Type B pancreatic cell (in vitro differentiated cells): Measurements from ENCODE around the gene CAMTA1. TPM values are rescaled to one million over a fixed set of nuclear protein-coding genes. Genes with fewer than 3 reads are reported as not detected.
"Not testable (repeated sequence)": the region's sequence is repeated elsewhere in the genome, so short reads cannot be mapped to it uniquely, and the experiment has no call there.

Experiments used
- DNase-seq: peaks from one replicate; pipeline ENCODE4 v3.0.0; 2021; ENCODE audit warnings: mixed read lengths; ENCODE audit not compliant: unreplicated experiment; ENCODE audit errors: extremely low spot score
- H3K27ac Mint-ChIP-seq: 2 replicates; pipeline ENCODE4 v1.8.0; 2021; ENCODE audit warnings: mild to moderate bottlenecking, mixed read lengths
- H3K27me3 Mint-ChIP-seq: 2 replicates; pipeline ENCODE4 v1.8.0; 2021; ENCODE audit warnings: mixed read lengths
- H3K36me3 Mint-ChIP-seq: 2 replicates; pipeline ENCODE4 v1.8.0; 2021; ENCODE audit warnings: mixed read lengths
- H3K4me1 Mint-ChIP-seq: one replicate; pipeline ENCODE4 v1.8.0; 2021; ENCODE audit warnings: mixed read lengths; ENCODE audit not compliant: unreplicated experiment
- H3K4me3 Mint-ChIP-seq: 2 replicates; pipeline ENCODE4 v1.8.0; 2021; ENCODE audit warnings: mild to moderate bottlenecking, mixed read lengths
- H3K9me3 Mint-ChIP-seq: 2 replicates; pipeline ENCODE4 v1.8.0; 2021; ENCODE audit warnings: mixed read lengths
- total RNA-seq: library from RNA; stranded (reverse); gene quantifications from 2 replicates; pipeline ENCODE4 v1.2.1, GENCODE V29; 2021; ENCODE audit warnings: low replicate concordance
- TF ChIP-seq, protein P1 (sequence below): fragments of 200-600 bp; sonication (generic); conservative IDR thresholded peaks from 2 replicates; pipeline ENCODE4 v1.5.0; 2021; ENCODE audit warnings: antibody characterized with exemption, mild to moderate bottlenecking

The CAMTA1 gene
- total RNA-seq, 1 donor from 2014 or later: 82.5 TPM

DNA sequence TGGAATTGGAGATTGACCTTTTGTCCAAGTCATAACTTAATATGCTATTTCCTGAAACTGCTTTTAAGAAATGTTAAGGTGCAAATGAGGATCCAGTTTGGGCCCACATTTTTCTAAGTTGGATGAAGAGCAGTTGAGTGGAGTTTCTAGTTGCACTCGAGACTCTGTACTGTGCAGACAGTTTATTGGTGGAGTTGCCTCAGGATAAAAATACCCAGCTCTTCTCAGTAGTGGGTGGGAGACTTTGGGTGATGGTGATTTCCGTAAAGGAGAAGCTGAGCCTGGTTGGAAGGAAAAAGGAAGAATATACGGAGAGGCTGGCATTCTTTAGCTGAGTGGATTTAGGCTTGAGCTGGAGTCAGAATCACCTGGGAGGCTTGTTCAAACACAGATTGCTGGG lies 49.9 kb downstream of the CAMTA1 start:
- H3K27me3 Mint-ChIP-seq: no peaks in the 10 kb centered on the region
- TF ChIP-seq, protein P1, sequence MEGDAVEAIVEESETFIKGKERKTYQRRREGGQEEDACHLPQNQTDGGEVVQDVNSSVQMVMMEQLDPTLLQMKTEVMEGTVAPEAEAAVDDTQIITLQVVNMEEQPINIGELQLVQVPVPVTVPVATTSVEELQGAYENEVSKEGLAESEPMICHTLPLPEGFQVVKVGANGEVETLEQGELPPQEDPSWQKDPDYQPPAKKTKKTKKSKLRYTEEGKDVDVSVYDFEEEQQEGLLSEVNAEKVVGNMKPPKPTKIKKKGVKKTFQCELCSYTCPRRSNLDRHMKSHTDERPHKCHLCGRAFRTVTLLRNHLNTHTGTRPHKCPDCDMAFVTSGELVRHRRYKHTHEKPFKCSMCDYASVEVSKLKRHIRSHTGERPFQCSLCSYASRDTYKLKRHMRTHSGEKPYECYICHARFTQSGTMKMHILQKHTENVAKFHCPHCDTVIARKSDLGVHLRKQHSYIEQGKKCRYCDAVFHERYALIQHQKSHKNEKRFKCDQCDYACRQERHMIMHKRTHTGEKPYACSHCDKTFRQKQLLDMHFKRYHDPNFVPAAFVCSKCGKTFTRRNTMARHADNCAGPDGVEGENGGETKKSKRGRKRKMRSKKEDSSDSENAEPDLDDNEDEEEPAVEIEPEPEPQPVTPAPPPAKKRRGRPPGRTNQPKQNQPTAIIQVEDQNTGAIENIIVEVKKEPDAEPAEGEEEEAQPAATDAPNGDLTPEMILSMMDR: no peak
- H3K4me3 Mint-ChIP-seq: no peak overlapping the region
- no peak for DNase-seq
- H3K27ac Mint-ChIP-seq: no peak overlapping the region
- H3K36me3 Mint-ChIP-seq: peaks cover 4% of the 10 kb centered on the region
- peaks cover 3% of the 10 kb centered on the region for H3K4me1 Mint-ChIP-seq
- no peaks in the 10 kb centered on the region for H3K9me3 Mint-ChIP-seq

DNA sequence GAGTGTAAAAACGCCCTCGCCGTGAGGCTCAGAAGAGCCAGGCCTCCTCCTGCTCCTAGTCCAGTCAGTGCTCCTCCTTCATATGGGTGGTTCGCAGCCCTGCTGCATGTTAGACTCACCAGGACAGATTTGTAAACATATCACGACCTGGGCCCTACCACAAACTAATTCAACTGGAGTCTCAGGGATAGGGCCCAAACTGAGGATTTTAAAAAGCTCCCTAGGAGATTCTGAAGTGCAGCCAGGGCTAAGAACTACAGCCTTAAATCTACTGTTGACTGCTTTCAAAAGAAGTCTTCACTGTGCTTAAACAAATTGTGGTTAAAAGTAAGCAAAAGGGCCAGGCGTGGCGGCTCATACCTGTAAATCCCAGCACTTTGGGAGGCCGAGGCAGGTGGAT lies 57.0 kb downstream of the CAMTA1 start:
- no peaks in the 10 kb centered on the region for H3K4me1 Mint-ChIP-seq
- no peak overlapping the region for H3K4me3 Mint-ChIP-seq
- peaks cover 5% of the 10 kb centered on the region for H3K9me3 Mint-ChIP-seq
- H3K27ac Mint-ChIP-seq: no peak overlapping the region
- no peaks in the 10 kb centered on the region for H3K27me3 Mint-ChIP-seq
- DNase-seq: no peak
- peaks cover 38% of the 10 kb centered on the region for H3K36me3 Mint-ChIP-seq
- TF ChIP-seq, protein P1: no peak

DNA sequence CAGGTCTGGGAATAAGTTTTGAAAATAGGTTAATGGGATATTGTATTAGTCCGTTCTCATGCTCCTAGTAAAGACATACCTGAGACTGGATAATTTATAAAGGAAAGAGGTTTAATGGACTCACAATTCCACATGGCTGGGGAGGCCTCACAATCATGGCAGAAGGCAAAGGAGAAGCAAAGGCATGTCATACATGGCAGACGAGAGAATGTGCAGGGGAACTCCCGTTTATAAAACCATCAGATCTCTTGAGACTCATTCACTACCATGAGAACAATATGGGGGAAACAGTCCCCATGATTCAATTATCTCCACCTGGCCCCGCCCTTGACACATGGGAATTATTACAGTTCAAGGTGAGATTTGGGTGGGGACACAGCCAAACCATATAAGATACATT lies 60.5 kb downstream of the CAMTA1 start:
- H3K4me1 Mint-ChIP-seq, H3K27ac Mint-ChIP-seq, H3K27me3 Mint-ChIP-seq, DNase-seq, H3K4me3 Mint-ChIP-seq: not testable (repeated sequence)
- Mint-ChIP-seq H3K9me3 (peaks cover 11% of the 10 kb centered on the region), H3K36me3 (peaks cover 50% of the 10 kb centered on the region)

DNA sequence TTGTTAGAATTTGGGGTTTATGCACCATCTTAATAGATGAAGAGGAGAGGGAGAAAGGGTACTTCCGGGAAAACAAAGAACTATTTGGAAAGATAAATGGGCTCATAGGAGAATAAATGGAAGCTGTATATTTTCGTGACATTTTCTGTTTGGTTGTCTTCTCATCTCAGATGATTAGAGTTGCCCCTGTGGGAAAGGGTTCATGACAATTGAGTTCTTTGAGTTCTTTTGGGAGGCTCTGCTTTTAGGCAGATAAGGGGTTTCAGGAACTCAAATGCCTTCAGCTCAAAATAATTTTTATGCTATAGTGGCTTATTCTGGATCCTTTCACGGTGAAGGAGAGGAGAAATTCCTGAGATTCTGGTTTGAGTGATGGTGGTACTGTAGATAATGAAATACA lies 63.6 kb downstream of the CAMTA1 start:
- TF ChIP-seq, protein P1: no peak
- Mint-ChIP-seq H3K4me3 (no peak overlapping the region), H3K9me3 (peaks cover 11% of the 10 kb centered on the region), H3K36me3 (peaks cover 62% of the 10 kb centered on the region), H3K4me1 (no peaks in the 10 kb centered on the region), H3K27me3 (no peaks in the 10 kb centered on the region), H3K27ac (no peak overlapping the region)
- DNase-seq: no peak

DNA sequence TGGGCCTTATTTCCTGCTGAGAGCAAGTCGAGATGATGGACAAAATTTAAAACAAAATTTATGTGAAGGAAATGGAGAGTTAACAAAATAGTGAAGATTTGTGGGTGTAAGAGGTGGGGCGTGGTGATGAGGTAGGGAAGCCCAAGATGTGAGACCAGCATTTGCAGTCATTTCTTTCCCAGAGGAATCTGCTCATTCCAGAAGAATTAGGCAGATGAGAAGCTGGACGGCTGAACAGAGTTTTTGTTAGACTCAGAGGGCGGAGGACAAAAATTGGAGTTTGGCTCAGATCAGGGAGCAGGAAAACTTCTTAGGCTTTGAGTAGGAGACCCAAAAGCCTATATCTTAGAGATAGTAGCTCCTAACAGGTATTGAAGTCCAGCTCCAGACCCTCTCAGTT lies 65.3 kb downstream of the CAMTA1 start:
- TF ChIP-seq, protein P1: no peak
- DNase-seq: no peak
- Mint-ChIP-seq H3K36me3 (peaks cover 59% of the 10 kb centered on the region), H3K27ac (no peak overlapping the region), H3K4me3 (no peak overlapping the region), H3K9me3 (peaks cover 10% of the 10 kb centered on the region), H3K4me1 (no peaks in the 10 kb centered on the region), H3K27me3 (no peaks in the 10 kb centered on the region)

DNA sequence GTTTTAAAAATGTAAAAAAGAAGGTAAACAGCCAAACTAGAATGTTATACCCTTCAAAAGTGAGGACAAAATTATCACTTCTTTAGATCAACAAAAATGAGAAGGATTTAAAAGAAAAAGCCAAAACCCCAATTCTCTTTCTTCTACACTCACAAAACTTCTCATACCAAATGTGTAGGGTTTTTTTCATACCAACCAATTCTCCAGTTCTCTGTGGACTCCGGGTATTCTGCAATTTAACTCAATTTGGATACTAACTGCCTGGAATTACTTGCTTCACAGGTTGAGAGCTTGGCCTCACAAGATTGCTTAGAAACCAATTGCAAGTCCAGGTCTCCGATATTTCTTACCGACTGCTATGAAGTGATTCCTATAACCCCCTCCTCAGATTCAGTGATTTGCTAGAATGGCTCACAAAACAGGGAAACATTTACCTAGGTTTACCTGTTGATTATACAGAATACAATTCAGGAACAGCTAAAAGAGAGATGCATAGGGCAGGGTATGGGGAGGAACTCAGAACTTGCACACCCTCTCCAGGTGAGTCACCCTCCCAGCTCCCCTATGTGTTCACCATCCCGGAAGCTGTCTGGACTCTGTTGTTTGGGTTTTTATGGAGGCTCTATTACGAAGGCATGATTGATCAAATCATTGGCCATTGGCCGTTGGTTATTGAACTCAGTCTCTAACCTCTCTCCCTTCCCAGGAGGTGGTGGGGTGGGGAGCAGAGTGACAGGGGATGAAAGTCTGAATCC lies 67.1 kb downstream of the CAMTA1 start:
- H3K27ac Mint-ChIP-seq: no peak overlapping the region
- TF ChIP-seq, protein P1: no peak
- DNase-seq: no peak
- no peaks in the 10 kb centered on the region for H3K4me1 Mint-ChIP-seq
- no peak overlapping the region for H3K4me3 Mint-ChIP-seq
- H3K27me3 Mint-ChIP-seq: no peaks in the 10 kb centered on the region
- peaks cover 6% of the 10 kb centered on the region for H3K9me3 Mint-ChIP-seq
- H3K36me3 Mint-ChIP-seq: peaks cover 53% of the 10 kb centered on the region
